ENCODE data around the gene UNC45B. TPM values are rescaled to one million over a fixed set of nuclear protein-coding genes. Genes with fewer than 3 reads are reported as not detected.

The UNC45B gene
- not detected in 2 replicates for total RNA-seq

GRCh38 chr17:35147375-35147905, at the start of gene UNC45B:
TSS of gene UNC45B (plus strand) at chr17:35147817. CDS start at chr17:35148264, 447 bp downstream.

GRCh38 chr17:35119370-35120165, 28.0 kb upstream of the UNC45B start, which contains the start of gene RAD51D:
TSS of gene RAD51D (minus strand) at chr17:35119860. CDS start at chr17:35119613, 247 bp downstream.

GRCh38 chr17:35121315-35121714, 26.3 kb upstream of the UNC45B start, which contains the start of gene FNDC8:
TSS of gene FNDC8 (plus strand) at chr17:35121615. CDS start at chr17:35121694, 79 bp downstream.

GRCh38 chr17:35141681-35142466, 5.7 kb upstream of the UNC45B start, which contains the start of gene NLE1:
TSS of gene NLE1 (minus strand) at chr17:35142303. CDS start at chr17:35142275, 28 bp downstream.

DNA sequence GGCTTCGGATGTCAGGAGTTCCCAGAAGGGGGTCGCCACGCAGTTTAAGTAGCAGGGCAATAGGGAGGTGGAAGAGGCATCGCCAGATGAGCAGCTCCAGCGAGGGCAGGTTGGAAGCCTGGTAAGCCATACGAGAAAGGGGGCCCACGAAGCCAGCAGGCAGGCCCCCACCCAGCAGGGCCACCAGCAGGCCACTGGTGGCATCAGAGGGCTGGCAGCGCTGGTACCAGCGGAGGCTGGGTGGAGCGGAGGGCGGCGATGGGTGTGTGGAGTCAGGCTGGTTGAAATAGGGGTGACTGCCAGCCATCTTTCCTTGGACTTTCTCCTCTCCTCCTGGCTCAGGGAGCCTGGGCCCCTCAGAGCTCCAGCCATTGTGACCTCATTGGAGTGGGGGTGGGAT, 46.4 kb downstream of the UNC45B start, which contains the start of gene SLC35G3:
Gene SLC35G3, minus strand, starts transcription at position 393 of the 400 bp plus-strand sequence. Its CDS starts 86 bp downstream, at position 307.

Other genes starting within 250 kb of the UNC45B start
- 0.15 and 0.17 TPM in 2 replicates for gene CCT6B, start 186.4 kb upstream of the UNC45B start, total RNA-seq
- 6.7 and 7.4 TPM in 2 replicates for gene ZNF830, start 186.3 kb upstream of the UNC45B start, total RNA-seq
- gene LIG3, start 167.3 kb upstream of the UNC45B start, total RNA-seq = 33.3 and 36.4 TPM in 2 replicates
- gene RFFL, start 84.1 kb upstream of the UNC45B start, total RNA-seq = 12.8 and 13.5 TPM in 2 replicates
- 14.0 and 16.6 TPM in 2 replicates for gene RAD51D, start 28.0 kb upstream of the UNC45B start, total RNA-seq
- gene FNDC8, start 26.2 kb upstream of the UNC45B start, total RNA-seq = not detected in 2 replicates
- gene NLE1, start 5.5 kb upstream of the UNC45B start, total RNA-seq = 22.7 and 23.2 TPM in 2 replicates
- gene SLC35G3, start 46.6 kb downstream of the UNC45B start, total RNA-seq = not detected in 2 replicates
- gene SLFN5, start 95.3 kb downstream of the UNC45B start, total RNA-seq = 27.4 and 30.9 TPM in 2 replicates
- 52.5 and 57.3 TPM in 2 replicates for gene SLFN11, start 225.8 kb downstream of the UNC45B start, total RNA-seq